Mammary epithelial cell (primary cell): Measurements from ENCODE around the gene CFI.

Experiments
- EZH2 ChIP-seq: IDR thresholded peaks from 2 replicates; pipeline ENCODE4 v1.6.1; 2012; ENCODE audit warnings: low read length, inconsistent platforms, borderline replicate concordance
- TF ChIP-seq, protein P1 (sequence below), 2 donors: IDR thresholded peaks in 1 of 2; conservative IDR thresholded peaks in 1 of 2; 2 replicates each; pipeline ENCODE4 v1.5.1; 2011 to 2012; ENCODE audit warnings: inconsistent platforms in 2 of 2, low read length in 2 of 2, mild to moderate bottlenecking in 2 of 2, control low read depth in 1 of 2, low read depth in 1 of 2; ENCODE audit not compliant: insufficient read depth in 1 of 2; ENCODE audit errors: extremely low read depth in 1 of 2

DNA sequence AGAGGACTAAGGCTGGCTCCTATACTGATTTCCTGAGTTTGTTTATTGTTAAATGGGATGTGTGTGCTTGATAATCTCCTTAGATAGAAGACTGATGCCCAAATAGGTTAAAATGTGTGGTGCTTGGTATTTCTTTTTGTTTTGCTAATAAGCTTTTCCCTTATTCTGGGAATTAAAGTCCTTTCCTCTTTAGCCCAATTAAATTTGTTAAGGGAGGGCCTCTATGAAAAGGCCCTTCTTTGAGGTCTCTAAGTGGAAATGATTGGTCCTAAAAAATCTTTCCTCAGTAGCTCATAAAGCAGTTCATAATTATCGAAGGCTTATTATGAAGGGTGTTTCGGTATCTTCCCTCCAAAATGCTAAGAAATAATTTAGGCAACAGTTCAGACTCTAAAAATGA is 25.9 kb upstream of the CFI start, which contains the start of gene RRH:
- TF ChIP-seq, protein P1, sequence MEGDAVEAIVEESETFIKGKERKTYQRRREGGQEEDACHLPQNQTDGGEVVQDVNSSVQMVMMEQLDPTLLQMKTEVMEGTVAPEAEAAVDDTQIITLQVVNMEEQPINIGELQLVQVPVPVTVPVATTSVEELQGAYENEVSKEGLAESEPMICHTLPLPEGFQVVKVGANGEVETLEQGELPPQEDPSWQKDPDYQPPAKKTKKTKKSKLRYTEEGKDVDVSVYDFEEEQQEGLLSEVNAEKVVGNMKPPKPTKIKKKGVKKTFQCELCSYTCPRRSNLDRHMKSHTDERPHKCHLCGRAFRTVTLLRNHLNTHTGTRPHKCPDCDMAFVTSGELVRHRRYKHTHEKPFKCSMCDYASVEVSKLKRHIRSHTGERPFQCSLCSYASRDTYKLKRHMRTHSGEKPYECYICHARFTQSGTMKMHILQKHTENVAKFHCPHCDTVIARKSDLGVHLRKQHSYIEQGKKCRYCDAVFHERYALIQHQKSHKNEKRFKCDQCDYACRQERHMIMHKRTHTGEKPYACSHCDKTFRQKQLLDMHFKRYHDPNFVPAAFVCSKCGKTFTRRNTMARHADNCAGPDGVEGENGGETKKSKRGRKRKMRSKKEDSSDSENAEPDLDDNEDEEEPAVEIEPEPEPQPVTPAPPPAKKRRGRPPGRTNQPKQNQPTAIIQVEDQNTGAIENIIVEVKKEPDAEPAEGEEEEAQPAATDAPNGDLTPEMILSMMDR (conservative IDR thresholded peaks at IDR 0.05 in 1 of 2, IDR thresholded peaks at IDR 0.05 in 1 of 2; ENCODE audit: extremely low read depth in 1 of 2, insufficient read depth in 1 of 2, low read depth in 1 of 2, low read length in 2 of 2): no peak
- TF ChIP-seq EZH2: no peak
